ENCODE data around the gene ABCD4.

Gene ABCD4

DNA sequence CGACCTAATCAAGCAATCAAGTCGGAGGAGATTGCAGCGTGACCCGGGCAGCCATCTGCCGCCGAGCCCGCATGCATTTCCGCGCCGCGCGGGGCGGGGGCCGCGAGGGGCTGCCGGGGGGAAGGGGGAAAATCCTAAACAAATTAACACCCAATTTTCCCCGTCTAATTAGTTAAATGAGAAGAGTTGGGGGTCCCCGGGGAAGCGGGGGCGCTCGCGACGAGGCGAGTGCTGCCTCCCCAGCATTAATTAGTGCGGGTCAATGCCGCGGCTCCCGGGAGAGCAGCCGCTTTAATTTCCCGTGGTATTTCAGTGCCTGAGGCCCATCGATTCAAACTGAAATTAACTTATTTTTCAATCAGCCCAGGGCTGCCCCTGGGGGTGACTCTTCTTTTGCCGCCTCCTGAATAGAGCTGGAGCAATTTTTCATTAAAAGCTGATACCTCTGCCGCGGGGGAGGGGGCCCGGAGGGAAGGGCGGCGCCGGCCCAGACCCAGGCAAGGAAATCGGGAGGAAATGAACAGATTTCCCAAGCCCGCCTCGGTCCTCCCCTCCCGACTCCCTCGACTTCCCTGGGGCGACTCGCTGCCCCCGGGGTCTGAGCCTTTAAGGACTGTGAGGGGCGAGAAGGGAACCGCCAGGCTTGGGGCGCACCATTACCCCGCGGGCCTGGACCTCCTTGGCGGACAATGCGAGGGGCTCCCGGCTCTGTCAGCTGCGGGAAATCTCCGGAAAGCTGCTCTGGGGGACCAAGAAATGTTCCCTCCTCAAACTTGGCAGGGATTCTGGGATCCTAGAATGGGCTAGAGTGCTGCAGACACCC, 44.6 kb downstream of the ABCD4 start:
- DNase-seq, result no peak

DNA sequence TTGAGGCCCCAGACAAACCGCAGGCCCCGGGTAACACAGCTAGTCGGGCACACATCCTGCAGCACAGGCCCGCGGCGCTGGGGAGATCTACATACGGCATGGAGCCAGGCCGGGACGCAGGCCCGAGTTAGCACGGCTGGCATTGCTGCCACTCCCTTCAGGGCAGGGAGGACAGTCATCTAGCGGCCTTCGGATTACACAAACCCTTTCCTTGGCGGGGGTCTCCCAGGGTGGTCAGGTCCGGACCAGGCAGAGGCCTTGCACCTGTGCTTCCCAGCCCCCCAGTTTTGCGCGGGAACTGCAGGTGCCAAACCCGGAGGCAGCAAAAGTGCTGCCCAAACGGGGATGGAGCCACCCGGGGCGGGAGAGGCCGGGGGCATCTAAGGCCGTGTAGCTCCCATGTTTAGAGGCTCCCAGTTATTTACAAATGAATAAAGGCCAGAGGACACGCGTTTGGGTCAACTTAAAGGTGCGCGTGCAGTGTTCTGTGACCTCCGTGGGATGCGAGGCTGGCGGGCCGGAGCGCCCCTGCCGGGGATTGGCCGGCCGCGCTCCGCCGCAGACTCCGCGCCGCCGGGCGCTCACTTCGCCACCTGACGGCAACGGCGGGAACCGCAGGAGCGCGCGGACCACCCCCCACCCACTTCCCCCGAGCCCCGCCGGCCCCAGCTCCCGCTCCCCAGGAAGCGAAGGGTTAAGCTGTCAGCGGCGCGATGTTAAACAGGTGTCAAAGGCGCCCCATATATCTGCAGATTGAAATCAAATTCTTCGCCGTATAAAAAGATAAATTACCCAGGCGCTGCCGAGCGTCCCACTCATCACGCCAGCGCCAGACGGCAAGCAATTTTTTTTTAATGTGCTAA, 45.4 kb downstream of the ABCD4 start:
- peak; percentile 29 to 71 (median 51) for DNase-seq

DNA sequence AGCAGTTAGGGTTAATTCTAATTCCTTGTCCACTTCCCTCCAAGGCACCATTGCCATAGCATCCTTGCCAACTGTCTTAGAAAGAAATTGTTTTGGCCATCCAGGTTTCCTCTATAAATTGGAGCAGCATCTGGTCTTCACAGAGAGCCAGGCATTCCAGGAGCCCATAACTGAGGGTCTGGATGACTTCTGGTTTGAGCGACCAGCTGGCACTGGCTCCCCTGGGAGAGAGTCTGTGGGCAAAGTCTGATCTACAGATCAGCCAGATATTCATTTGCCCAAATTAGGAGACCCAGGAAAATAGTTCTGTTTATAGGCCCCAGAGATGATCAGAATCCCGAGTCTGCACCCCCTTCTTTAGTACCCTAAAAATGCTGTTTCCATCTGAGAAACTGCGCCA, 47.5 kb downstream of the ABCD4 start:
- no peak for DNase-seq

DNA sequence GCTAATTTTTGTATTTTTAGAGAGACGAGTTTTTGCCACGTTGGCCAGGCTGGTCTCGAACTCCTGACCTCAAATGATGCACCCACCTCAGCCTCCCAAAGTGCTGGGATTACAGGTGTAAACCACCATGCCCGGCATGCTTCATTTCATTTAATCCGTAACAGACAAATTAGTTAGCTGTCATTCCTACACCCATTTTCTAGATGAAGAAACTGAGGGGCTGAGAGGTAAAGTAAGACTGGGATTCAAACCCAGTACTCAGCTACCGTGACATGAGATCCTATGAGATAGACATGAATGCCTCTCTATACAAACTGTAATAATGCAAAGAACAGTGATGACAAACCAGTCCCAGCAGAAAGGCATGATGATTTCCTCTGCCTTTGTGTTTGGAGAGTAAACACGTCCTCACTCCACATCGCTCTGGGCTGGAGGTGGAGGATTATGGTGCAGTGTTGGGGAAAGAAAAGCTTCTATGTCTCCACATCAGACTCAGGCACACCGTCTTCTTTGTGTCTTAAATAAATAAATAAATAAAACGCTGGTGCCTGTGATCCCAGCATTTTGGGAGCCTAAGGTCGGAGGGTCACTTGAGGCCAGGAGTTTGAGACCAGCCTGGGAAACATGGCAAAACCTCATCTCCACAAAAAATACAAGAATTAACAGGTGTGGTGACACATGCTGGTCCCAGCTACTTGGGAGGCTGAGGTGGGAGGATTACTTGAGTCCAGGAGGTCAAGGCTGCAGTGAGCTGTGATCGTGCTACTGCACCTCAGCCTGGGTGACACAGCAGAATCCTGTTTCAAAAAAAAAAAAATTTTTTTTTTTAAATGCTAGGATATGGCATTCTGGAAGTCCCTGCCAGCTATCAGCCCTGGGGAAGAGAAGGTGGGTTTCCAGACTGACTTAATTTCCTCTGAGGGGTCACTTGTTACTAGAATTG, 53.0 kb downstream of the ABCD4 start:
- no peak for DNase-seq

DNA sequence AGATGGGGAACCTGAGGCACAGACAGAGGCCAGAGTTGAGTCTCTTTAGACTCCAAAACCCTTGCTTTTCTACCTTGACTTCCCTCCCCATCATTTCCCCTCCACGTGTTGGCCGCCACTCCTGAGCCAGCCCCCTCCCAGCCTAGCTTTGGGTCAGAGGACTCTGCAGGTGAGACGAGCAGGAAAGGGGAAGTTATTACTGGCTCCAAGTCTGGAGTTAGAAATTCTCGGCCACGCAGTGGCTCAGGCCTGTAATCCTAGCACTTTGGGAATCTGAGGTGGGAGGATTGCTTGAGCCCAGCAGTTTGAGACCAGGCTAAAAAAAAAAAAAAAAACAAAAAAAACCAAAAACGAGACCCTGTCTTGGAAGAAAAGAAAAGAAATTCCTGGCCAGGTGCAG, 54.7 kb downstream of the ABCD4 start:
- no peak for DNase-seq

DNA sequence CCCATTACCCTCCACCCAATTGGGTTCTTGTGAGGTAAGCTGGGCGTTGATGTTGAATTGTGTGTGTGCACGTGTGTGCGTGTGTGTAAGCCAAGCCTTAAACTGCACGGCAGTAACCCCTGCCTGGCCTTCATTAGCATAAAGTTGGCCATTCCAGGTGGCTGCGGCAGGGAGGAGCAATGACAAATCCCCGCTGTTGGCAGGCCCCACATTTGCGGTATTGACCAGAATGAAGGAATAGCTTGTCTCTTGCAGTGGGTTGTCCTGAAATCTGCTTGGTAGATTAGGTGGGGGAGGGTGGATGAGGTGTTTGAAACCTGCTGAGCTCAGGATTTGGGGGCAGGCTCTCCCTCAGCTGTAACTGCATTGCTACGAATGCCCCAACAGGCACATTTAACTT, 56.2 kb downstream of the ABCD4 start:
- no peak for DNase-seq

DNA sequence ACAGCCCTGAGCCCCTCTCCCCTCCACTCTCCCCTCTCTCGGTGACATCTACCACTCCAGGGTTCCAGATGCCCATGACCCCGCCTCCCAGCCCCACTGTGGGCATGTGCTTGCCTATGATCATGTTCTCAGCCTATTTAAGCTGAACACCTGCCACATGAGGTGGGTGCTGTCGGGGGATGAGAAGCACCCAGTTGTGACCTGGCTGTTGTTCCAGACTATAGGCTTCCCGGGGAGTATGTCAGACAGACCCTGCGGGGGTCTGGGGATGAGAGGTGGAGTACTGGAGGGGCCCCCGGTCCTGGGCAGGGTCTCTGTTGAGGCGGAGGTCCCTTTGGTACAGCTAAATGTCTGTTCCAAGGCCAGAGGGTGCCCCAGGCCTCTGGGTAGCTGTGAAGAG, 57.4 kb downstream of the ABCD4 start:
- no peak for DNase-seq

DNA sequence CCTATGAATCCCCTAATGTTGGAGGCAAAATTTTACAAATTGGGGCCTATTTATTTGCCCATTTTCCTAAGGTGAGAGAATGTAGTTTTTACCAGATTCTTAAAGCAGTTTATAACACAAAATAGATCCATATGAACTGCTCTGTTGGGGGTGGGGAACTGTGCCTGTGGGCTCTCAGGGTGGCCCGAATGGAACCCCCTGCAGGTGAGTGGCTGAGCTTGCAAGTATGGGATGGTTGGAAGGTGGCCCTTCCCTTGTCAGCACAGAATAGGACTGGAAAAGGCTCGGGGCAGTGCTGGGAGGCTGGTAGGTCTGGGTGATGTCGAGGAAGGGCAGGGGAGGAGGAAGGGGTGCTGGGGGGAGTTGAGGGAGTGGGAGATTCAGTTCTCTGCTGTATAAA, 58.6 kb downstream of the ABCD4 start:
- no peak for DNase-seq

DNA sequence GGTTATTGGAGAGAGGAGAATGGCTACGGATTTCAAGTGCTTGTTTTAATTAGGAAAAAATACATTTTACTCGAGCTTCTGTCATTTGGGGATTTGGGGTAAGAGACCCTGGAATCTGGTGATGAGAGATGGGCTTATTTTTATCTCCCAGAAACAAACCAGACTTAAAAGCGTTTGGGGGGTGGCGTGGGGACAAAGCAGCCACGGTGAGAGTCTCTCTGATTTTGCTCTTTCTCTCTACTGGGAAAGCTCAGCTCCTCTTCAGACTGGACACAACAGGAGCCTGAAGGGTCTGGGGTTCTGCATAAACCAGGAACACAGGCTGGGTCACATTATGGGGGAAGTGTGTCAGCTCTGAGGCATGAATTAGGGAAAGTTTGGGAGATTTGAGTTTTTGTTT, 59.7 kb downstream of the ABCD4 start:
- no peak for DNase-seq

DNA sequence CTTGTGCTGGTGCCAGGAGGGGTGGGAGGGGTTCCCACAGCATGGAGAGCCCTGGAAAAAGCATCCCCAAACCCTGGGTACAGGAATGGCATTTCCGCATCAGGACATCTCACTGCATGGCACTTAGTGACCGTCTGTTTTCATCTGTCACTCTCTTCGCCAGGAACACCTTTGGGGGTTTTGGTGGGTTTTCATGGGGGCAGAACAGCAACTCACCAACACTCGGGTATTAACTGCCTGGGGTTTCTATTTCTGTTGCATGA, 60.0 kb downstream of the ABCD4 start:
- no peak for DNase-seq

DNA sequence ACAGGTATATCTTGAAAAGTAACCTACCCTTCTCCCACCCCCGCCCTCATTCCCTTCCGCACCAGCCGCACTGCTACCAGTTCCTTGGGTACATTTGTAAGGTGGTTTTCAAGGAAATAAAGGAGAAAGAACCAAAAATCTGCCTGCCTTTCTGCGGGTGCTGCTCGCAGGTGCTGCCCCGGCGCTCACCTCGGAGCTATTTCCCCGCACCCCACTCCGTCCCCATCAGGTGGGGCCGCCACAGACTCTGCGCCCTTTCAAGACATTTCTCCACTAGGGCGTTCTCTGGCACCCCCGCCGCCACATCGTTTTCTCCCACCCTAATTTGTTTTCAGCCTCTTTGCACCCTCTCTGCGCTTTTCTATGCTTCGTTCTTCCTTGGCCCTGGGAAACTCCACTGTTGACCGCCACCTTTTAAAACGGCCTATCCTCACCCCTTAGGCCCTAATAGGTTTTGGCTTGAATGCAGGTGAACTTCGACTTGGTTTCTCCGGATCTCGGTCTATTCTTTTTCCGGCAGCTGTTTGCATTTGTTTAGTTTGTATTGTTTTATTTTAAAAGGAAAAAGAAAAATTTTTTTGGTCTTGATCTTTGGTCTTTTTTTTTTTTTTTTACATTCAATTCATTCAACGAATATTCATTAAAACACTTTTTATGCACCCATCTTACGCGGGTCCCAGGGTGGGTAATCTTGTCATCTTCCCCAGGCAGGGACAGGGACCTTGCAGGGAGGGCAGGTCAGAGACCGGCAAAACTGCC, 60.5 kb downstream of the ABCD4 start:
- no peak for DNase-seq

DNA sequence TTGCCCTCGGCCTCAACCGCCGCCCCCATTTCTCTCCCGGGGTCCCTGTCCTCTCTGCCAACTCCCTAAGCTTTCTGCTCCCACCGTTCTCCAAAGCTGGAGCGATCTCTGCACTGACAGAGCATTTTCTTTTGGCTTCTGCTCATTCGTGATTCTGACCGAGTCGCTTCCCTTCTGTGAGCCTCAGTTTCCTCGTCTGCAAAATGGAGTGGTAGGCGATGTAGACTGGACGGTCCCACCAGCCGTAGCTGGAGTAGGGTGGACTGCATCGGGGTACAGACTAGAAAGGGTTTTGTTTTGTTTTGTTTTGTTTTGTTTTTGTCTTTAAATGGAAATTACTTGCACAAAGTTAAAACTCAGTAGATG, 61.1 kb downstream of the ABCD4 start:
- DNase-seq, result no peak

DNA sequence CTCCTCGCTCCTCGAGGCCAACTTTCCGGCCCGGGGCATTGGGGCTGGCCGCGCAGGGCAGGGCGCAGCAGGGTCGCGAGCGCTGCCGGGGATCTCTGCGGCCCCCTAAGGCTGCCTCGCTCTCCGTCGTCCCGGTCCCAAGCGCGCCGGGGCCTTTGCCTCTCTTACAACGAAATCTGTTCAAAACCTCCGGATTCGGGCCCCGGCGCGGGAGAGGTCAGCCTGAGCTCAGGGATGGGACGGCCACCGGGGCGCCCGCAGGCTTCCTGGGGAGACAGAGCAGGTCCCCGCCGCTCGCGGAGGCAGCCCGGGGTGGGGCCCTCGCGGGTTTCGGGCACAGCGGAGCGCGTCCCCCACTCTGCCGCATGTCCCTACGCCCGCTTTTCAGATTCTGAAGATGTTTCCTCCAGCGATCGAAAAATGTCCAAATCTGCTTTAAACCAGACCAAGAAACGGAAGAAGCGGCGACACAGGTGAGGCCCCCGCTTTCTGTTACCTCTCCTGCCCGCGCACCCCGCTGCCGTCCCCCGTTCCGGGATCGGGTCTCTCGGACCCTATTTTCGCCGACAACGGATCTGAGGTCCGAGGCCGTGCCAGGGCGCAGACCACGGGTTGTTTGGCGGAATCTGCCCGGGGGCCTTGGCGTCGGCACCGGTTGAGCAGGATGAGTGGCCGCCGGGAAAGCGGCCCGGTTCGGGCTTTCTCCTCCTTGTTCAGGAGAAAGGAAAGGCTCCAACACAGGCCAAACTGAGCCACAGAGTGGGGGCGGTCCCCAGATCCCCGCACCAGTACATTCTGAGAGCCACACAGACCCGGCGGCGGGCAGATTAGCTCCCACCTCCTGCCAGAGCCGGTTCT, 61.7 kb downstream of the ABCD4 start:
- DNase-seq, result no peak

DNA sequence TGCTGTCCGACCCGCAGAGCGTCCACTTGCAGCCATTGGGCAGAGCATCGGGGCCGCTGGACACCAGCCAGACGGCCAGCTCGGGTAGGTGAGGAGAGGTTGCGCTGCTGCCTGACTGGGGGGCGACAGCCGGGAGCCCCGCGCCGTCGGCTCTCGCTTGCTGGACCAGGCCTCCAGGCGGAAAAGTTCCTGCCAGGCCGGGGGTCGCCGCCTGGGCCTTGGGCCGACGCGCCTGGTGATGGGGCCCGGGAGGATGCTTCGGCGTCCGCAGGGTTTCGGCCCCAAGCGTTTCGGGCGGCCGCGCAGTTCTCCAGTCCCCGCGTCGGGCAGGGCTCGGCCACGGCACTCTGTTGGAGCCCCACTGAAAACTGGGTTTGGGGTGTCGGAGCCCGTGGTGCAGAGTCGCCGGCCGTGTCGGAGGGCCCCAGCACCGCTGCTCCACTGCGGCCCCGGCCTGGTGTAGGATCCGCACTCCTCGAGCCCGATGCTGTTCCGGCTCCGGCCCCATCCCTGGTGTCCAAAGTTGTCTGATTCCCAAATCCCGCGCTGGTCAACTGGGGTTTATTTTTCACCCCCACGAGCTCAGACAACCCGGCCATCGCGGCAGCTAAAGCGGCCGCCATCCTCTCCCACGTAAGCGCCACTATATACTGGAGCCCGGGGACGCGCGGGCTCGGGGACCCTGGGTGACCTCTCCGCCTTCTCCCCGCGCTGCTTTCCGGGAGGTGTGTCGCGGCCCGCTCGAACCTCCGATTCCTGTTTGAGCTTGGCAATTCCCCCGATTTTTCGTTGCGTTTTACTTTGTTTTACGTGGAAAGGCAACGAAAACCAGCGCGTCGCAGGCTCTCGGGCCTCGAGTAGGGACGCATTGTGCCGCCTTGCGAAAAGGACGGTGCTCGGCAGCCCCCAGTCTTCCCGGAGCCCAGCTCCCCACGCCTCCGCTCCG, 62.6 kb downstream of the ABCD4 start:
- DNase-seq, result no peak

DNA sequence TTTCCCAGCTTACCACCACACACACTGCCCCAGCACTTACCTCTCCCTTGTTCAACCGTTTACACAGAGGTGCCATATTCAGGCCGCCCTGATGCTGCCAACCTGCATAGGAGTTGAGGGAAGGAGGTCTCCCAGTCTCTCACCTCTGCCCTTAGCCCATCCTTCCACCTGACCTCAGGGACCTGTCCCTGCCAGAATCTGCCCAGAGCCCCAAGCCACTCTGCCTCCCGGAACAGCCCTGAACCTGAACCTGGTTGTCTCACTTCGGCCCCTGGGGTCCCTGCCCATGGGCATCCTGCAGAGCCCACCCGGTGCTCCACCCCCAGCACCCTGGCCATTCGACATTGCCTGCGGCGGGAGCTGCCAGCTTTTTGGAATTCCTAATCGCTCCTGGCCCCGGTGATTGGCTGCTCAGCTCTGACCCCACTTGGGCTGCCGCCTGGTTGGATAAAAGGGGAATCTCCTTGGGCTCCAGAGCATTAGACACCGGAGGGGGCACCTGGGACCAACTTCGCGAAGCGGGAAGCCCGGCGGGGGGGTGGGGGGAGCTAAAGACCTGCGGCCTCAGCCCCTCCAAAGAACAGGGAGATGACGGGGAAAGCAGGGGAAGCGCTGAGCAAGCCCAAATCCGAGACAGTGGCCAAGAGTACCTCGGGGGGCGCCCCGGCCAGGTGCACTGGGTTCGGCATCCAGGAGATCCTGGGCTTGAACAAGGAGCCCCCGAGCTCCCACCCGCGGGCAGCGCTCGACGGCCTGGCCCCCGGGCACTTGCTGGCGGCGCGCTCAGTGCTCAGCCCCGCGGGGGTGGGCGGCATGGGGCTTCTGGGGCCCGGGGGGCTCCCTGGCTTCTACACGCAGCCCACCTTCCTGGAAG, 63.5 kb downstream of the ABCD4 start, which contains the start of gene VSX2:
VSX2 (plus strand) TSS at position 476 of the 874 bp plus-strand sequence; CDS start at position 589, 113 bp downstream.
- DNase-seq, result no peak

DNA sequence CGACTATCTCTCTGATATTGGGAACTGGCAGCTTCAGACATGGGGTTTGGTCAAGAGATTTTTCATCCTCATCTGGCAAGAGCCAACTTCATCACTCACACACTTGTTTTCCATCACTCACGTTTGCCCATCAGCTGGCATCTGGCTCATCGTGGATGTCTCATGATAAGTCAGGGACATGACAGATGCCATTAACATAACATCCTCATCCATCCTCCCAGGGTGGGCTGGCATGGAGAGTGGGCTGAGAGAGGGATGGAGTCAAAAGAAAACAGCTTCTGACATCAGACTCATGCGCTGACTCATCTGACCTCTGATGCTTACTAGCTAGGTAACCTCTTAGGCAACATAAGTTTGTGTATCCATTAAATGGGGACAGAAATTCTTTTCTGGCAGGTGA, 65.3 kb downstream of the ABCD4 start:
- DNase-seq, result no peak

All from activated naive CD4-positive, alpha-beta T cell (primary cell).